AG10803 (cell line): ENCODE results near the gene NDUFV3.
"Not testable (repeated sequence)": the region's sequence is repeated elsewhere in the genome, so short reads cannot be mapped to it uniquely, and the experiment has no call there.

ENCODE experiments used
- DNase-seq: peaks from one replicate; pipeline ENCODE4 v3.0.0; 2010; ENCODE audit warnings: low read depth
- H3K4me3 ChIP-seq: 2 replicates; pipeline ENCODE4 v1.5.1; 2011; ENCODE audit warnings: mild to moderate bottlenecking, low read length, control low read depth
- TF ChIP-seq, protein P1 (sequence below): conservative IDR thresholded peaks from 2 replicates; pipeline ENCODE4 v1.5.1; 2011; ENCODE audit warnings: mild to moderate bottlenecking, low read length, control low read depth, inconsistent platforms

NDUFV3 gene

DNA sequence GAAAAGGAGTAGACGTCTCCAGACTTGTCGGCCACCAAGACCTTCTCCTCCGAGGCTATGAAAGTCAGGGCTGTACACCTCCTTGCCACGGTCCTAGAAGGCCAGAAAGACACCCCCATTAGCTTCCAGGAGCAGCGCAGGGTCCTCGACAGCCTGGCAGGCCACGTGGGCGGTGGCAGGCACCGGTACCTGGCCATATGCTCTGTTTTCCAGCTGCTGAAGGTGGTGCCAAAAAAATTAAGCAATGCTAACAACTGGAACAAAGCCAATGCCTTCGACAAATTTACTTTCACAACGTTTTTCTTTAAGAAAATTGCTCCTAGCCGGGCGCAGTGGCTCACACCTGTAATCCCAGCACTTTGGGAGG is 29.6 kb upstream of the NDUFV3 start:
- no peak for DNase-seq
- no peak overlapping the region for H3K4me3 ChIP-seq
- TF ChIP-seq, protein P1, sequence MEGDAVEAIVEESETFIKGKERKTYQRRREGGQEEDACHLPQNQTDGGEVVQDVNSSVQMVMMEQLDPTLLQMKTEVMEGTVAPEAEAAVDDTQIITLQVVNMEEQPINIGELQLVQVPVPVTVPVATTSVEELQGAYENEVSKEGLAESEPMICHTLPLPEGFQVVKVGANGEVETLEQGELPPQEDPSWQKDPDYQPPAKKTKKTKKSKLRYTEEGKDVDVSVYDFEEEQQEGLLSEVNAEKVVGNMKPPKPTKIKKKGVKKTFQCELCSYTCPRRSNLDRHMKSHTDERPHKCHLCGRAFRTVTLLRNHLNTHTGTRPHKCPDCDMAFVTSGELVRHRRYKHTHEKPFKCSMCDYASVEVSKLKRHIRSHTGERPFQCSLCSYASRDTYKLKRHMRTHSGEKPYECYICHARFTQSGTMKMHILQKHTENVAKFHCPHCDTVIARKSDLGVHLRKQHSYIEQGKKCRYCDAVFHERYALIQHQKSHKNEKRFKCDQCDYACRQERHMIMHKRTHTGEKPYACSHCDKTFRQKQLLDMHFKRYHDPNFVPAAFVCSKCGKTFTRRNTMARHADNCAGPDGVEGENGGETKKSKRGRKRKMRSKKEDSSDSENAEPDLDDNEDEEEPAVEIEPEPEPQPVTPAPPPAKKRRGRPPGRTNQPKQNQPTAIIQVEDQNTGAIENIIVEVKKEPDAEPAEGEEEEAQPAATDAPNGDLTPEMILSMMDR, result no peak

DNA sequence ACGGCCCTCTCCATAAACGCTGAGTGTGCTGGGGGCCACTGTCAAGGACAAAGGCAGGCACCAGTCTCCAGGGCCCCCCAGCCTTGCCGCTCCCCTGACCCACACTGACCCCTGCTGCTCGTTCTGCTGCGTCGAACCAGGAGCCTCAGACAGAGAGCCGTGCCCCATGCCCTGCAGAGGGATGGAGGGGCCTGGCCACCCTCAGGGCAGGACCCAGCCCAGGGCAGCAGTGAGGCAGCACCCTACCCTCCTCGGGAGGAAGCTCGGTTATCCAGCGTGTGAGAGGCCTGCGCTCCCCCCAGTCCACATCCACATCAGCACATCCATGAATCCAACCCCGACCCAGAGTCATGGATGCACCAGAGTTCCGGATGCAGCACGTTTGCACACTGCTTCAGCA is 28.8 kb upstream of the NDUFV3 start:
- no peak overlapping the region for H3K4me3 ChIP-seq
- TF ChIP-seq, protein P1, result no peak
- DNase-seq, result no peak

DNA sequence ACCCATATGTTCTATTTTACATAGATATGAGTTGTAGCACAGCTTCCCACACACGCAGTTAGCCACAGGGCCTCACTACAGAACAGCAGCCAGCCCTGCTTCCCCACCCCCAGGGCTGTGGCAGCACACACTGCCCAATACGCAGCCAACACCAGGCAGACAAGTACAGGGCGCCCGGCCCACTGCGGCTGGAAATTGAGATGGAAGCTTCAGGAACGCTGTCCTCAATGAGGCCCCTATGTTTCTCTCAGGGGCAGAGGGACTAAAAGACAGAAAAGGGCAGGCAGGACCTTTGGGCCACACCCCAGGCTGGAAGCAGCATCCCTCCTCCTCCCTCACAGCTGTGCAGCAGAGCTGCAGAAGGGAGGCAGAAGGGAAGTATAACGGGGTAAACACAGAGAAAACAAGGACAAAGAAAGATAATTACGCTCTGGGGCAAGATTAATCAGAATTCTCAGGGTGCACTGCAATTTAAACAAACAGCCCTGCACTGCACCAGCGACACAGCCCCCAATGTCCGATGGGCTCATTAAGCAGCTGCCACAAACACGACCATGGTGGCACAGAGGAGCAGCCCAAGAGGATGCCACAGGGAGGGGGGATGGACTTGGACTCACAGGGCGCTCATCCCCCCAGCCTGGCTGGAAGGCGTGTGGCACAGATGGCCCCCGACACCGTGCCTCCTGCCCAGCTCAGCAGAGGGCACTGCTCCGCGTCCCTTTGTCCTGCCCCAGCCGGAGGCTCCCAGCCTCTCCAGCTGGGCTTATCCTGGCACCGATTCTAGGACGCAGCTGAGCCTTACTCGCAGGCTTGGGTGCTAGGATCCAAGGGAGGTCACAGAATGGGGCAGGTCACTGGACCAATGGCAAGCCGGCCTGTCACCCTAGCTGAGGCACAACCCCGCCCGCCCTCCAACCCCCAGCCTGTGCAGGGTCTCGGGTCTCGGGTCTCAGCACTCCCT is 28.0 kb upstream of the NDUFV3 start:
- peak; percentile 23 for DNase-seq
- no peak overlapping the region for H3K4me3 ChIP-seq
- TF ChIP-seq, protein P1, result no peak

DNA sequence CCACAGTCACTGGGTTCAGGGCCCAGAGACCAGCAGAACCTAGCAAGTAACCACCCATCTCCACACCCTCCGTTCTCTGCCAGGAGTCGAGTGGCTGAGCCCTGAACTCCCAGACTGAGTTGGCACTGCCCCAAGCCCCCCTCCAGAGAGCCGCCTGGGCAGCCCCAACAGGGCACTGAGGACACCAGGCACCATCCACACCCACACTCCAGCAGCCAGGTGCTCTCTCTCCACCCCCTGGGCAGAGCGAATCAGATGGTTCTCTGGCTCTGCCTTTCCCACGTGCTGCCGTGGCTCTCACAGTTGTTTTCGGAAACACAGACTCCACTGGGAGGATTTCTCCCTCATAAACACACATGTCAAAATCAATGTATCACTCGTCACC is 27.3 kb upstream of the NDUFV3 start:
- H3K4me3 ChIP-seq, result no peak overlapping the region
- peak; percentile 20 for DNase-seq
- TF ChIP-seq, protein P1, result no peak

DNA sequence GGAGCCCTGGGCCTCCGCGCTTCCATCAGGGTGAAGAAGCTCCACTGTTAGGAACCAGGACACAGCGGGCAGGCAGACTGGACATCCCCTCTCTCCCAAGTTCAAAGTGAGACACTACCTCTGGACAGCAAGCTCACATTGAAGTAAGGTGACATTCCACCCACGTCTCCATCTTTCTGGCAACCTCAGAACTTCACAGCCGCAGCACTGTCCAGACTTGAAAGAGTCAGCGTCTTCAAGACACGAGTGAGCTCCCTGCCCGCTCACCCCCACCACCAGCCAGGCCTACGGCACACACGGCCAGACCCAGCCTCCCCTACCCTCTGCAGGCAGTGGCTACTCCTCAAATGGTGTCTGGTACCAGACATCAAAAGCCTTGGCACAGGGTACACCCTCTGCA is 24.9 kb upstream of the NDUFV3 start:
- H3K4me3 ChIP-seq, result no peak overlapping the region
- no peak for DNase-seq
- TF ChIP-seq, protein P1, result no peak

DNA sequence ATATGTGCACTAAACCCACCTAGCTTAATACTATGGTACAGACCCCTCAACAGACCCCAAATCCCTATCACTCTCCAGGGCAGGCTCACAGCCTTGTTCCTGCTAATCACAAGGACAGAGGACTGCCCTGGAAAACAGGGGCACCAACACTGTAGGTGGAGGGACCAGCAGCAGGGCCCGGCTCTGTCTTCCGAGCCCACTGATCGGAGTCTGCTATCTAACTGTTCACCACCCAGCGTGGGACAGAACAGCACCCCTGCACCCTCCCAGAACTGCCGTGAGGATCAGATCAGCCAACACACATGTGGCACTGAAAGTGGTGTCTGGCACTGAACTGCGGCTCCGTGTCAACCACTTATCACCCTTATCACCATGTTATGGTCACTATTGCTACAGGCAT is 20.0 kb upstream of the NDUFV3 start:
- TF ChIP-seq, protein P1, result no peak
- H3K4me3 ChIP-seq, result no peak overlapping the region
- DNase-seq, result no peak

DNA sequence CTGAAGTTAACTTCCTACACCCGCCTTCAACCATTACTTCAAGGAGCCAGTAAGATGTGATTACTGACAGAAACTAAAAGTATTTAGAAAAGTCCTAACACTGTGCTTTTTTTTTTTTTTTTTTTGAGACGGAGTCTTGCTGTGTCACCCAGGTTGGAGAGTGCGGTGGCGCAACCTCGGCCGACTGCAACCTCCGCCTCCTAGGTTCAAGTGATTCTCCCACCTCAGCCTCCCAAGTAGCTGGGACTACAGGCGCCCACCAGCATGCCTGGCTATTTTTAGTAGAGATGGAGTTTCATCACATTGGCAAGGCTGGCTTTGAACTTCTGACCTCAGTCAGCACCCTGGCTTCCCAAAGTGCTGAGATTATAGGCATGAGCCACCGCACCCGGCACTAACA is 17.3 kb upstream of the NDUFV3 start:
- not testable (repeated sequence) for DNase-seq, H3K4me3 ChIP-seq

DNA sequence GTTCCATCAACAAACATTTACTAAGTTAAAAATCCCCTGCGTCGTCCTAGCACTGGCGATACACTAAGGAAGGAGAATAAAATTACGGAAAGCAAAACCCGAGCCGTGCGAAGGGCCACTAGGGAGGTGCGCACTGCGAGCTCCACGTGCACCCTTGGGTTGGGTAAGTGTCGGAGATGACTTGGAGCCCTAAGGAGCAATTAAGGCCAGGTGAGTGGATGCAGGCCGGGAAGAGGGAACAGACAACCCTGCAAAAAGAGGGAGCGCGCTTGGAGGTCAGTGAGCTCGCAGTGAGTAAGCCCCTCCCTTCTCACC is 14.5 kb upstream of the NDUFV3 start:
- H3K4me3 ChIP-seq, result peak overlapping the region; percentile 63
- DNase-seq, result no peak
- TF ChIP-seq, protein P1, result no peak
